Adrenal gland (tissue), 5 donors: ENCODE results near the gene HOMER1.

Experiments
- POLR2A ChIP-seq, 2 donors: fragments of 450-650 bp; IDR thresholded peaks; one replicate each; pipeline ENCODE4 v1.6.1; 2017; ENCODE audit warnings: antibody characterized with exemption in 2 of 2, mild to moderate bottlenecking in 2 of 2, moderate library complexity in 1 of 2
- TF ChIP-seq, protein P1 (sequence below), 6 experiments: fragments of 450-650 bp in 4 of 6; fragments of 200-600 bp in 2 of 6; sonication (generic) in 1 of 6; IDR thresholded peaks; 1 replicate in 5 of 6; 2 replicates in 1 of 6; pipeline versions ENCODE4 v1.5.1 to v1.8.0; 2016 to 2021; ENCODE audit warnings: antibody characterized with exemption in 6 of 6, mild to moderate bottlenecking in 2 of 6, moderate library complexity in 1 of 6
- donor health status: DM: no; HTN: no; CAD: no.

DNA sequence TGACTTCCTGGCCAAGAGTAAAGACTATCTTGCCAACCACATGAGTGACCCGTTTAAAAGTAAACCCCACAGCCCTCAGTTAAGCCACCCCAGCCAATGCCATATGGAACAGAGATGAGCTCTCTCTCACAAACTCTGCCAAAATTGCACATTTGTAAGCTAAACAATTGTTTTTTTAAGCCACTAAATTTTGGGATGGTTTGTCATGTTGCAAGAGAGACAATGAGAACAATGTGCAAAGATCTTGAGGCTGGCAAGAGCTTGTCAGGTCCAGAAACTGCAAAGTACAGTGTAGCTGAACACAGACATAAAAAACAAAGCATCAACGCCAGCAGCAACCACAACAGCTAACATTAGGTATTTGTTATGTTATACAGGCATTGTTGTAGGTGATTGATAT lies 27.8 kb downstream of the HOMER1 start:
- TF ChIP-seq, protein P1, sequence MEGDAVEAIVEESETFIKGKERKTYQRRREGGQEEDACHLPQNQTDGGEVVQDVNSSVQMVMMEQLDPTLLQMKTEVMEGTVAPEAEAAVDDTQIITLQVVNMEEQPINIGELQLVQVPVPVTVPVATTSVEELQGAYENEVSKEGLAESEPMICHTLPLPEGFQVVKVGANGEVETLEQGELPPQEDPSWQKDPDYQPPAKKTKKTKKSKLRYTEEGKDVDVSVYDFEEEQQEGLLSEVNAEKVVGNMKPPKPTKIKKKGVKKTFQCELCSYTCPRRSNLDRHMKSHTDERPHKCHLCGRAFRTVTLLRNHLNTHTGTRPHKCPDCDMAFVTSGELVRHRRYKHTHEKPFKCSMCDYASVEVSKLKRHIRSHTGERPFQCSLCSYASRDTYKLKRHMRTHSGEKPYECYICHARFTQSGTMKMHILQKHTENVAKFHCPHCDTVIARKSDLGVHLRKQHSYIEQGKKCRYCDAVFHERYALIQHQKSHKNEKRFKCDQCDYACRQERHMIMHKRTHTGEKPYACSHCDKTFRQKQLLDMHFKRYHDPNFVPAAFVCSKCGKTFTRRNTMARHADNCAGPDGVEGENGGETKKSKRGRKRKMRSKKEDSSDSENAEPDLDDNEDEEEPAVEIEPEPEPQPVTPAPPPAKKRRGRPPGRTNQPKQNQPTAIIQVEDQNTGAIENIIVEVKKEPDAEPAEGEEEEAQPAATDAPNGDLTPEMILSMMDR (IDR thresholded peaks at IDR 0.05) = no peak
- TF ChIP-seq POLR2A (IDR thresholded peaks at IDR 0.05) = no peak
